Hematopoietic multipotent progenitor cell treated with erythropoietin and hydrocortisone succinate and interleukin-3 and kit ligand, for 4 days (in vitro differentiated cells): ENCODE measurements around the gene PRR32.
"Not testable (repeated sequence)": the region's sequence is repeated elsewhere in the genome, so short reads cannot be mapped to it uniquely, and the experiment has no call there.

Experiments
- DNase-seq: peaks from one replicate; pipeline ENCODE4 v3.0.0-alpha.2; 2015

Gene PRR32, protein sequence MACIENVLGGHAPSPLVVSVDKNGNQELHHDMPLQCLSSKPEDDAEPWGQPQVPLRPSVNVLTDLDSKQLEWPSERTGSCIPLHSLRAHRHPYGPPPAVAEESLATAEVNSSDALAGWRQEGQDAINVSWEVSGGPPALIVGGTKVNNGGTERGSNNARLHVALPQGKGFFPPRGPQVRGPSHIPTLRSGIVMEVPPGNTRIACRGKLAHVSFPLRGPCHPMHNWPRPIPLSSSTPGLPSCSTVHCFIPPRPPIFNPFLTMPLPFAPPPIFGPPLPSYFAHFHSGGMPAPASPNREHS

DNA sequence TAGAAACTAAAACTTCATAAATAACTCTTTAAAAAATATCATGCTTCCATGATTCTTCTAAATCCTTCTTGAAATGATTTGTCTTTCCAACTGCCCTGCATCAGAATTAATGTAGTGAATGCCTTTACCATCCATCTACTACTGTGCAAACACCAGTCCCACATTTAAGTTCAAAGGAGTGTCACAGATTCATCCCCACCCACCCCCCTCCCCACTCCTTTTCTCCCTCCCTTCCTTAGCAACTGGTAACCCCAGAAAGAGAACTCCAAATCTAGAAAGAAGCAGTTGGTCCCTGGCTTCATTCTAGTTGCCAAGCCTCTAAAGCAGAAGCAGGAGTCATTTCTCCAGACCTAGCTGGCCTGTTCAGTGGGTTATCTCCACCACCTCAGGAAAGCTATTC lies at the start of gene PRR32:
Gene PRR32 (plus strand): TSS at position 301 of the 400 bp plus-strand sequence. CDS start 115 bp downstream, outside the sequence.
- DNase-seq = no peak

DNA sequence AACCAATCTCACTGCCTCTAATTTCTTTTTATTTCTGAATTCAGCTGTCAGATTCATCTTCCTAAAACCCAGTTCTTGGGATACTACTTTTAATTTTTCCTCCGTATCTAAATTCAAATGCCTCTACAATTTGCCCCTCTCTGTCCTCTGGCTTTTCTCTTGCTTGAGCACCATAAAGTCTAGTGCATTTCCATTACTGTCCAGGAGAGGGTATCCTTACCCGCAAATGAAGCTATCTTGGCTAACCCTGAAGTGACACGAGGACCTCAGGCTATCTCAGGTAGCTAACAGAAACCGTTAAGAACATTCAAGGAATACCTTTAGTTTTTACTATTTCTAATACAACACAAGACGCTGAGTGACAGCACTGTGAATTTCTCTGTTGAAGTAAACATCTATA lies 49.4 kb upstream of the PRR32 start:
- DNase-seq = peak; percentile 35

DNA sequence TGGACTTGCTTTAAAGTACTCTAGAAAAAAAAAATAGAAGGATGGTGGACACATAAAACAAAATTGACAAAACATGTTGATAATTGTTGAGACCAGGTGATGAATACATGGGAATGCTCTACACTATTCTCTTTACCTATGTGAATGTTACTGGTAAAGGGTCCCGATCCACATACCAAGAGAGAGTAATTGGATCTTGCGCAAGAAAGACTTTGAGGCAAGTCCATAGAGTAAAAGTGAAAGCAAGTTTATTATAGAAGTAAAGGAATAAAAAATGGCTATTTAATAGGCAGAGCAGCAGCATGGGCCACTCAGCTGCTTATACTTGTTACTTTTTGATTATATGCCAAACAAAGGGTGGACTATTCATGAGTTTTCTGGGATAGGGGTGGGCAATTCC lies 34.0 kb upstream of the PRR32 start:
- no peak for DNase-seq

DNA sequence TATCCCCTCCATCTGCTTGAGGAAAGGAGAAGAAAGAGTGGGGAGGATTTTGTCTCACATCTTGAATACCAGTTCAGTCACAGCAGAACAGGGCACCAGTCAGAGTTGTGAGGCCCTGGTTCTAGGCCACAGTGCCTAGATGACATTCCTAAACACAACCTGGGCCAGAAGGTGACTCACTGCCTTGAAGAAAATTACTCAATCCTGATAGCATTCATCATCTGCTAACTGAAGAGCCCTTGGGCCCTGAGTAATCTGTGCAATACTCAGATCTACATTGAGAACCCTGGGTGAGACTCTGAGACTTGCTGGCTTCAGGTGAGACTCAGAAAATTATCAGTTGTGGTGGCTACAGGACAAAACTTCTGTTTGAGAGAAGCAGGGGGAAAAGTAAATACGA lies 20.5 kb upstream of the PRR32 start:
- DNase-seq = no peak

DNA sequence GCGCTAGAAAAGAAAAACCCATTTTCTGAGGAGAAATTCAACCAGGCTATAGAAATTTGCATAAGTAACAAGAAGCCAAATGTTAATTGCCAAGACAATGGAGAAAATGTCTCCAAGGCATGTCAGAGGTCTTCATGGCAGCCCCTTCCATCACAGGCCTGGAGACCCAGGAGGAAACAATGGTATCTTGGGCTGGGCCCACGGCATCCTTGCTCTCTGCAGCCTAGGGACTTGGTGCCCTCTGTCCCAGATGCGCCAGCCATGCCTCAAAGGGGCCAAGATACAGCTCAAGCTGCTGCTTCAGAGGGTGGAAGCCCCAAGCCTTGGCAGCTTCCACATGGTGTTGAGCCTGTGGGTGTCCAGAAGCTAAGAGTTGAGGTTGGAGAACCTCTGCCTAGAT lies 12.7 kb upstream of the PRR32 start:
- DNase-seq = not testable (repeated sequence)

DNA sequence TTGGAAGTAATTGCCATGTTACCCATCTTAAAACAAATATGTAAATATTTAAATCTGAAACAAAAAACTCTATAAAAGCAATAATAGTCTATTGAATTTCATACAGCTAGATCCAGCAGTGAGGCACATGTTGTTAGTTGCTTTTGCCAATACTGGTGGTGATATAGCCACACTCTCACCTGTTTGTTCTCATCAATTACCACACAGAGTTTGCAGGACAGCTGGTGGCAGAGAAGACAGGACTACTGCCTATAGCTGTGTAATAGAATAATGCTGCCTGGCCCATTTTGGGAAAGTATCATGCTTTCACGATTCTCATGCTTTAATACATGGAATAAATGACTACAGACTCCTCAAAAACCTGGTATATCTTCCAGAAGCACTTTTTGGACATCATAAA lies 3.7 kb upstream of the PRR32 start:
- no peak for DNase-seq

DNA sequence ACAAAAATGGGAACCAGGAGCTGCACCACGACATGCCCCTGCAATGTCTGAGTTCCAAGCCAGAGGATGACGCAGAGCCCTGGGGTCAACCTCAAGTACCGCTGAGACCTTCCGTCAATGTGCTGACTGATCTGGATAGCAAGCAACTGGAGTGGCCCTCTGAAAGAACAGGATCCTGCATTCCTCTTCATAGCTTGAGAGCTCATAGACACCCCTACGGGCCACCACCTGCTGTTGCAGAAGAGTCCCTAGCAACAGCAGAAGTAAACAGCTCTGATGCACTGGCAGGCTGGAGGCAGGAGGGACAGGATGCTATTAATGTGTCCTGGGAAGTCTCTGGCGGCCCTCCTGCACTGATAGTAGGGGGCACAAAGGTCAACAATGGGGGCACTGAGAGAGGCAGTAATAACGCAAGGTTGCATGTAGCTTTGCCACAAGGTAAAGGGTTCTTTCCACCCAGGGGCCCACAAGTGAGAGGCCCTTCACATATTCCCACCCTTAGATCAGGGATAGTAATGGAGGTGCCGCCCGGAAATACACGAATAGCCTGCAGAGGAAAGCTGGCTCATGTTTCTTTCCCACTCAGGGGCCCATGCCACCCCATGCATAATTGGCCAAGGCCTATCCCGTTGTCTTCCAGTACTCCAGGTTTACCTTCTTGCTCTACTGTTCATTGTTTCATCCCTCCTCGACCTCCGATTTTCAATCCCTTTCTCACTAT lies 1.3 kb downstream of the PRR32 start:
- no peak for DNase-seq

DNA sequence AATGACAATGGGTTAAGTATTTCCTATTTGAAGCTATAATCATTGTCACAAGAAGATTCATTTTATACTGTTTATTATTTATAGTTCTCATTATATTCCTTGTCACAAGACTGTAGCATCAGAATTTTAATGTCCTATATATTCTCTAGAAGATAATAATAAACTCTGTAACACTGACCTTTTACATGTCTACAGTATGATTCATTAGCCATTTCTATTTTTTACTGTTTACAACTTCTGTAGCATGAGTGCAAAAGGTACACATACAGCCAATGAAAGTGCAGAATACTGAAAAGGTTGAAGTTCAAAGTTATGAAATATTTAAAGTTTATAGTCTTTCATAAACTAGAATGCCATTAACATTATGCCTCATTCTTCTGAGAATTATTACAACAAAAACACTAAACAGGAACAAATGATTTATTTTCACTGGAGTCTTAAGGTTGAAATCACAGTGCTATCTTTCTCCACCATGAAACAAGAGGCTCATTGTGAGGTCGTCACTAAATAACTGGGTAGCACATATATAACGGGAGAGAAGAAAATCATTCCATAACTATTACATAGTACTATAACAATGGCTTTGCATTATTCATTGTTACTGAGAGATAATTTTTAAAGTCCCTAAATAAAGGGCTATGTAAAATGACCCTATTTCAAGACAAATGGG lies 4.9 kb downstream of the PRR32 start:
- DNase-seq = no peak

DNA sequence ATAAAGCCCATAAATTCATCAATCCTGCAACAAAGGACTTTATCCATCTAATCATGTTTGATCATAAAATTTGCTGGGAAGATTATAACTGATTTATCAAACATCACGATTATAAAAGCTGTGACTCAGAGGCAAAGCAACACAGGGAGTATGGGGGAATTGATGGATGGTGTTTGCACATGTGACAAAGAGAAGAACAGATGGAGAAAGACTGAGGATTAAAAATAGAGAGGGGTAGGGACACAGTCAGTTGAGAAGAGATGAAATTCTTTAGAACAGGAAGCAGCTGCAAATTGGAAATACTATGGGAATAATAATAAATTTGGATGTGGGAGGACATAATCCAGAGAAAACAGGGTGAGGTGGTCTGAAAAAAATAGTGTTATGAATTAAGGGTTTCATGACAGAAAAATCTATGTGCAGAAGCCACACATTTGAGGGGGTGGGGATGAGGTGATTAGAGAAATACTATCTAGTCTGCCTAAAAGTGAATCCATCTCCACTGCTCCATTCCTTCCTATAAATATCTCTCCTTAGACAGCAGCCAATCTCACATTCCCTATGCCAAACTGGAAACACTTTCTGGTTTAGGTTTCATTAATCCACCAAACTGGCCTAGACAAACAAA lies 6.2 kb downstream of the PRR32 start:
- no peak for DNase-seq

DNA sequence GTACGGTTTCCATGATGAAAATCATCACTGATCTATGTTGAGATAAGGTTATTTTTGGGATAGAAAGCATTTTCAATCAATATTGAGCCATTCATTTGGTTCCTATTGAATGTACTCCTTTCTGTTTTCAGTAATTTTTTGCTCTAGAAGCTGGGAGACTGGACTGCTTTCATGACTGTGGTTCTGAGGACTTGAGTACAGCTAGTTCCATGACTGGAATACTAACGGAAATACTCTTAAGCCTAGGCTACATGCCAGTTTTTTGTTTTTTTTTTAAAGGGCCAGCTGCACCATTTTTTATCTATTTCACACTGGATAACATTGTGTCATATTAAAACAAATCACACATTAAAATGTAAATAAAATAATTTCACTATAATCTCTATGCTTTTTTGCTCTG lies 16.7 kb downstream of the PRR32 start:
- no peak for DNase-seq

DNA sequence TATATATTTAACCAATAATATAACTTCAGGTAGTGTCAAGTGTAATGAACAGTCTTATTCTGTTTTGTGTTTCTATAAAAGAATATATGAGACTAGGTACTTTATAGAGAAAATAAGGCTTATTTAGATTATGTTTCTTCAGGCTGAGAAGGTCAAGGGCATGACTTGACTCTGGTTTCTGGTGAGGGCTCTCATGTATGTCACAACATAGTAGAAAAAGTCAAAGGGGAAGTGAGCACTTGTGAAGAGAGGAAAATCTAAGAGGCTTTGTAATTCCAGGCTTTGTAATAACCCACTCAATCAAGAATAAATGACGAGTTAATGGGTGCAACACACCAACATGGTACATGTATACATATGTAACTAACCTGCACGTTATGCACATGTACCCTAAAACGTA lies 27.6 kb downstream of the PRR32 start:
- DNase-seq = no peak

DNA sequence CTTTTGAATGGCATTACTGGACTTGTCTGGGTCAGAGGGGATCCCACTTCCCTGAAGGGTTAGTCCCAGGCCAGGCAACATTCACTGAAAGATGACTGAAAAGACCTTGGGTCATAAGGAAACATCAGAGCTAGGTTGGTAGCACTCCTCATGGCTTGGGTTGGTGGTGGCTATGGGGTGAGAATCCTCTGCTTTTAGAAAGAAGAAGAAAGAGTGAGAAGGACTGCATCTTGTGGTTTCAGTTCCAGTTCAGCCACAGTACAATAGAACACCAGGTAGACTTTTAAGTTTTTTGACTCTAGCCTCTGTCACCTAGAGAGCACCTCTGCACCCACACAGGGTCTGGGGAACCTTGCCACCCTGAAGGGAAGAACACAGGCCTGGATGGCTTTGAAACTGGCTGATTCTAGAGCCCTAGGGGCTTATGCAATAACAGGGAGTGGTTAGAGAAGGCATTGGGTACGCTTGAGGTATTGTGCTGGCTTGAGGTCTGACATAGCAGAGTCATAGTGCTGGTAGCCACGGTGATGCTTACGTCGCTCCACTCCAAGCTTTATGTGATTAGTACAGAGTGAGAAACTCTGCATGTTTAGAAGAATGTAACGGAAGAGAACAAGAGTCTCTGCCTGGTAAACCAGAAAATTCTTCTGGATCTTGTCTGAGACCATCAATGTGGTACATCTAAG lies 36.5 kb downstream of the PRR32 start:
- DNase-seq = no peak
